Activated CD4-positive, alpha-beta T cell treated with anti-CD3 and anti-CD28 coated beads for 36 hours (primary cell): ENCODE data around the gene SP1. TPM values are rescaled to one million over a fixed set of nuclear protein-coding genes. Genes with fewer than 3 reads are reported as not detected.

Experiments used
- ATAC-seq: fragments of 200-7000 bp; cut with Tn5 transposase; one replicate; pipeline ENCODE4 v1.10.0; 2021; ENCODE audit warnings: mild to moderate bottlenecking, moderate library complexity
- CTCF ChIA-PET: fragments of 350-600 bp; sonication (Branson Sonifier 250); formaldehyde crosslinking; loops from one replicate; lab custom pipeline; 2021; ENCODE audit warnings: antibody characterized with exemption; lab: Charles Lee
- POLR2A ChIA-PET: fragments of 350-600 bp; sonication (Branson Sonifier 250); formaldehyde crosslinking; loops from one replicate; lab custom pipeline; 2021; ENCODE audit warnings: antibody characterized with exemption, inconsistent platforms; lab: Charles Lee
- DNase-seq: peaks from one replicate; pipeline ENCODE4 v3.0.0-alpha.2; 2020
- H3K27ac Mint-ChIP-seq: one replicate; pipeline ENCODE4 v1.8.0; 2021; ENCODE audit warnings: mixed read lengths
- H3K27me3 Mint-ChIP-seq: one replicate; pipeline ENCODE4 v1.8.0; 2021; ENCODE audit warnings: mixed read lengths
- H3K36me3 Mint-ChIP-seq: one replicate; pipeline ENCODE4 v1.8.0; 2021; ENCODE audit warnings: low read depth, mixed read lengths
- H3K4me1 Mint-ChIP-seq: one replicate; pipeline ENCODE4 v1.8.0; 2021; ENCODE audit warnings: mixed read lengths
- H3K4me3 Mint-ChIP-seq: one replicate; pipeline ENCODE4 v1.8.0; 2021; ENCODE audit warnings: mild to moderate bottlenecking, moderate library complexity, mixed read lengths
- H3K9me3 Mint-ChIP-seq: one replicate; pipeline ENCODE4 v1.8.0; 2021; ENCODE audit warnings: low read depth, mixed read lengths
- intact Hi-C, 2 experiments: fragments of 100-400 bp; cut with DNase I in 1 of 2; cut with micrococcal nuclease in 1 of 2; formaldehyde crosslinking; loops; one replicate each; pipeline versions ENCODE4 v1.14.2 to v1.15.1; 2022 to 2024; cut with DNase I, micrococcal nuclease
- total RNA-seq, 2 experiments: library from RNA; stranded (reverse); gene quantifications; one replicate each; pipeline ENCODE4 v1.2.3, GENCODE V29; 2021

Gene SP1
- total RNA-seq, 2 experiments from 2014 or later = 76.8 to 93.5 TPM

GRCh38 chr12:53461591-53461990 is 81.6 kb downstream of the SP1 start:
- Mint-ChIP-seq H3K9me3 (no peaks in the 10 kb centered on the region), H3K27me3 (no peaks in the 10 kb centered on the region), H3K4me1 (peaks cover 43% of the 10 kb centered on the region), H3K36me3 (peaks cover 84% of the 10 kb centered on the region), H3K4me3 (no peak overlapping the region), H3K27ac (no peak overlapping the region)
- ChIA-PET CTCF (interaction anchor here (0.5 to 1.1 kb wide), 2 partner anchors 15 to 436 kb away, joined by 3 read pairs; no protein-coding TSS in a partner anchor), POLR2A (interaction anchor here (0.6 to 1.3 kb wide), 4 partner anchors 20 to 109 kb away, joined by 3 to 6 read pairs (median 4); partner anchors contain the start of genes PRR13 and TARBP2)
- DNase-seq = no peak
- intact Hi-C loops = loop anchor here (1.0 to 5.0 kb wide), 2 partner anchors 9 to 439 kb away; no protein-coding TSS in a partner anchor
- no peak for ATAC-seq

GRCh38 chr12:53462935-53463334 is 83.0 kb downstream of the SP1 start:
- H3K4me1 Mint-ChIP-seq = peaks cover 43% of the 10 kb centered on the region
- H3K4me3 Mint-ChIP-seq = no peak overlapping the region
- no peaks in the 10 kb centered on the region for H3K9me3 Mint-ChIP-seq
- peaks cover 93% of the 10 kb centered on the region for H3K36me3 Mint-ChIP-seq
- no peak overlapping the region for H3K27ac Mint-ChIP-seq
- DNase-seq = no peak
- no peaks in the 10 kb centered on the region for H3K27me3 Mint-ChIP-seq
- CTCF ChIA-PET = no interaction called here
- no peak for ATAC-seq
- POLR2A ChIA-PET = interaction anchor here (0.6 to 4.2 kb wide), 3 partner anchors 10 to 38 kb away, joined by 3 to 36 read pairs (median 4); partner anchors contain the start of gene TARBP2
- intact Hi-C loops = loop anchor here (5.0 kb wide), 1 partner anchor 441 kb away; no protein-coding TSS in a partner anchor

- Mint-ChIP-seq H3K27ac (peak overlapping the region; percentile 40), H3K4me1 (peaks cover 40% of the 10 kb centered on the region), H3K9me3 (no peaks in the 10 kb centered on the region), H3K36me3 (peaks cover 91% of the 10 kb centered on the region), H3K27me3 (no peaks in the 10 kb centered on the region), H3K4me3 (no peak overlapping the region)
- ATAC-seq (peak; percentile 53), DNase-seq (no peak)
- POLR2A ChIA-PET = interaction anchor here (0.7 to 4.2 kb wide), 3 partner anchors 9 to 14 kb away, joined by 6 to 36 read pairs (median 19); no protein-coding TSS in a partner anchor
- intact Hi-C loops = loop anchor here (5.0 kb wide), 1 partner anchor 442 kb away; no protein-coding TSS in a partner anchor
- CTCF ChIA-PET = interaction anchor here (0.6 to 1.4 kb wide), 5 partner anchors 9 to 436 kb away, joined by 3 read pairs; partner anchors contain the start of gene MYG1
Measured at GRCh38 chr12:53463802-53464560, 84.0 kb downstream of the SP1 start.

- peaks cover 87% of the 10 kb centered on the region for H3K36me3 Mint-ChIP-seq
- peaks cover 35% of the 10 kb centered on the region for H3K4me1 Mint-ChIP-seq
- no peak for ATAC-seq
- ChIA-PET POLR2A (interaction anchor here (0.7 to 4.2 kb wide), 3 partner anchors 10 to 14 kb away, joined by 6 to 36 read pairs (median 19); no protein-coding TSS in a partner anchor), CTCF (interaction anchor here (0.6 to 1.6 kb wide), 7 partner anchors 8 to 437 kb away, joined by 3 to 6 read pairs (median 3); partner anchors contain the start of gene MYG1)
- H3K9me3 Mint-ChIP-seq = no peaks in the 10 kb centered on the region
- H3K4me3 Mint-ChIP-seq = no peak overlapping the region
- no peaks in the 10 kb centered on the region for H3K27me3 Mint-ChIP-seq
- intact Hi-C loops = loop anchor here (5.0 kb wide), 1 partner anchor 443 kb away; no protein-coding TSS in a partner anchor
- no peak for DNase-seq
- H3K27ac Mint-ChIP-seq = peak overlapping the region; percentile 29
Measured at GRCh38 chr12:53464685-53465418, 84.9 kb downstream of the SP1 start.

GRCh38 chr12:53465679-53466078 is 85.7 kb downstream of the SP1 start:
- Mint-ChIP-seq H3K4me3 (no peak overlapping the region), H3K27ac (peak overlapping the region; percentile 15), H3K4me1 (peaks cover 30% of the 10 kb centered on the region), H3K36me3 (peaks cover 85% of the 10 kb centered on the region), H3K27me3 (no peaks in the 10 kb centered on the region), H3K9me3 (no peaks in the 10 kb centered on the region)
- ATAC-seq = no peak
- CTCF ChIA-PET = interaction anchor here (1.4 to 1.6 kb wide), 2 partner anchors 9 to 16 kb away, joined by 3 to 6 read pairs; no protein-coding TSS in a partner anchor
- intact Hi-C loops = no loop called here
- DNase-seq = no peak
- POLR2A ChIA-PET = interaction anchor here (0.6 to 4.2 kb wide), 4 partner anchors 9 to 172 kb away, joined by 3 to 36 read pairs (median 12); no protein-coding TSS in a partner anchor

Other genes starting within 250 kb of the SP1 start
- 10 to 100 TPM; 34.9 to 40.2 TPM for gene ZNF740, start 199.5 kb upstream of the SP1 start, total RNA-seq
- 10 to 100 TPM; 20.0 to 23.1 TPM for gene CSAD, start 199.3 kb upstream of the SP1 start, total RNA-seq
- 10 to 100 TPM; 73.0 to 77.6 TPM for gene ITGB7, start 172.9 kb upstream of the SP1 start, total RNA-seq
- 10 to 100 TPM; 20.0 to 21.6 TPM for gene RARG, start 148.0 kb upstream of the SP1 start, total RNA-seq
- 10 to 100 TPM; 60.8 to 66.9 TPM for gene ESPL1, start 111.9 kb upstream of the SP1 start, total RNA-seq
- 100 to 1,000 TPM; 253 to 322 TPM for gene PFDN5, start 84.6 kb upstream of the SP1 start, total RNA-seq
- 10 to 100 TPM; 61.9 to 68.8 TPM for gene MYG1, start 80.5 kb upstream of the SP1 start, total RNA-seq
- 10 to 100 TPM; 65.5 to 72.5 TPM for gene AAAS, start 58.6 kb upstream of the SP1 start, total RNA-seq
- not detected for gene SP7, start 43.8 kb upstream of the SP1 start, total RNA-seq
- not detected for gene AMHR2, start 43.7 kb downstream of the SP1 start, total RNA-seq
- 100 to 1,000 TPM; 250 to 266 TPM for gene PRR13, start 61.6 kb downstream of the SP1 start, total RNA-seq
- 100 to 1,000 TPM; 881 to 999 TPM for gene PCBP2, start 71.9 kb downstream of the SP1 start, total RNA-seq
- 10 to 100 TPM; 12.6 to 13.8 TPM for gene MAP3K12, start 119.3 kb downstream of the SP1 start, total RNA-seq
- 10 to 100 TPM; 28.3 to 30.2 TPM for gene TARBP2, start 121.1 kb downstream of the SP1 start, total RNA-seq
- gene NPFF, start 127.3 kb downstream of the SP1 start, total RNA-seq = not detected
- gene ATF7, start 246.2 kb downstream of the SP1 start, total RNA-seq = 10 to 100 TPM; 23.0 to 28.1 TPM